ENCODE results near the gene RWDD4. TPM values are rescaled to one million over a fixed set of nuclear protein-coding genes. Genes with fewer than 3 reads are reported as not detected.
A peak's percentile ranks its signal among the peaks of the same experiment; 100 is the strongest.
"Not testable (repeated sequence)": the region's sequence is repeated elsewhere in the genome, so short reads cannot be mapped to it uniquely, and the experiment has no call there.

RWDD4 gene
- total RNA-seq, 2 donors from 2014 or later, result 14.2 to 16.7 TPM

DNA sequence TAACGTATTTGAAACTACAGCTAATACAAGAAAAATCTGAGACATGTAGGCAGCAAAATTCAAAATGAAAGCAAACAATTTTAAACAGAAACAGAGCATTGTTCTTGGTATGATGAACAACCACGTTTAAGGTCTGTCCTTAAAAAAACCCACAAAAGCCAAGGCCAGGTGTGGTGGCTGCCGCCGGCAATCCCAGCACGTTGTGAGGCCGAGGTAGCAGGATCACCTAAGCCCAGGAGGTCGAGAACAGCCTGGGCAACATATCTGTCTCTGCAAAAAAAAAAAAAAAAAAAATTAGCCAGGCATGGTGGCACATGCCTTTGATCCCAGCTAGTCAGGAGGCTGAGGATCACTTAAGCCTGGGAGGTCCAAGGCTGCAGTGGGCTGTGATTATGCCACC, 13.7 kb downstream of the RWDD4 start:
- H3K36me3 Mint-ChIP-seq, result no peaks in the 10 kb centered on the region
- no peaks in the 10 kb centered on the region for H3K9me3 Mint-ChIP-seq
- no peak overlapping the region for H3K27ac Mint-ChIP-seq
- DNase-seq (ENCODE audit: low spot score in 2 of 2) (no peak), ATAC-seq (no peak)

DNA sequence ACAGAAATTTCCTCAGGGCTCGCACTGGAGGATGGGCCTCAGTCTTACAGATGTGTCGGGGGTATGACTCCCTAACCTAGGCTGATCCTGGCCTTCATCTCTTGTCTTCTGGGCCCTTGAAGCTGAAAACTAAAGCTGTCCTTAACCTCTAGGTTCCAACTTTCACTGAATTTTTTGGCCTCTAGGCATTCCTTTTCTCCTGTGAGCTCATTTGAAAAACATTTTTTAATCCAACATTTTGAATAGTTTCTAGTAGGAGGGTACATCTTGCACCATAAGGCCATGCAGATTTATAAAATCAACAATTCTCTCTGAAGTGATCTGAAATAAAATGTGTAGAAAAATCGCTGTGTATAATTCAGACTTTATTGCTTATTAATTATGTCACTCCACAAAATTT, 19.7 kb downstream of the RWDD4 start:
- Mint-ChIP-seq H3K9me3 (no peaks in the 10 kb centered on the region), H3K27ac (no peak overlapping the region), H3K36me3 (no peaks in the 10 kb centered on the region)
- DNase-seq (ENCODE audit: low spot score in 2 of 2), result no peak
- no peak for ATAC-seq

- no peak for DNase-seq (ENCODE audit: low spot score in 2 of 2)
- no peak for ATAC-seq
- no peaks in the 10 kb centered on the region for H3K36me3 Mint-ChIP-seq
- H3K9me3 Mint-ChIP-seq, result no peaks in the 10 kb centered on the region
- no peak overlapping the region for H3K27ac Mint-ChIP-seq
These were observed 20.5 kb downstream of the RWDD4 start for GRCh38 chr4:183638436-183638835.

DNA sequence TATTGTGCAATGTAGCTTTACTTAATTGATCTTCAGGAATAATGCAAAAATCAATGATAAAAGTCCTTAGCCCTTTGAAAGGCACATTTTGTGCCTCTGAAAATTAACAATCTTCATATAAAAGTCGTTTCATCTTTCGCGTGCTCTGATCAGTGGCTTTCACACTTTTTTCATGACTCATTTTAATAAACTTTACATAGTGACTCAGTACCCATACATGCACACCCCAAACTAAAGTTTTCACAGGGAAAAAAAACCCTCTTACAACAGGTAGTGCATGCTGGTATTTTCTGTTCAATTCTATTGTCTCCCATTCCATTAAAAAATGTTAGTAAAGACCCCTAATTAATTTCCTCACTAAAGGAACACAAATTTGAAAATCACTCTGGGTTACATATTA, 21.5 kb downstream of the RWDD4 start:
- ATAC-seq (peak; percentile 76 to 90), DNase-seq (ENCODE audit: low spot score in 2 of 2) (no peak)
- Mint-ChIP-seq H3K36me3 (no peaks in the 10 kb centered on the region), H3K27ac (no peak overlapping the region), H3K9me3 (no peaks in the 10 kb centered on the region)

- Mint-ChIP-seq H3K27ac (no peak overlapping the region), H3K36me3 (no peaks in the 10 kb centered on the region), H3K9me3 (no peaks in the 10 kb centered on the region)
- ATAC-seq, result no peak
- DNase-seq (ENCODE audit: low spot score in 2 of 2), result no peak
These were observed 22.1 kb downstream of the RWDD4 start for GRCh38 chr4:183636923-183637322.

- ATAC-seq (no peak), DNase-seq (ENCODE audit: low spot score in 2 of 2) (no peak)
- Mint-ChIP-seq H3K27ac (no peak overlapping the region), H3K36me3 (no peaks in the 10 kb centered on the region), H3K9me3 (no peaks in the 10 kb centered on the region)
These were observed 22.5 kb downstream of the RWDD4 start for GRCh38 chr4:183636503-183636902.

- Mint-ChIP-seq H3K9me3 (no peaks in the 10 kb centered on the region), H3K36me3 (no peaks in the 10 kb centered on the region), H3K27ac (no peak overlapping the region)
- DNase-seq (ENCODE audit: low spot score in 2 of 2) (no peak), ATAC-seq (no peak)
These were observed 23.2 kb downstream of the RWDD4 start for GRCh38 chr4:183635741-183636140.

GRCh38 chr4:183635321-183635720, 23.7 kb downstream of the RWDD4 start:
- DNase-seq (ENCODE audit: low spot score in 2 of 2) (no peak), ATAC-seq (no peak)
- Mint-ChIP-seq H3K27ac (no peak overlapping the region), H3K9me3 (no peaks in the 10 kb centered on the region), H3K36me3 (no peaks in the 10 kb centered on the region)

GRCh38 chr4:183633476-183634400, 25.2 kb downstream of the RWDD4 start:
- DNase-seq (ENCODE audit: low spot score in 2 of 2) (no peak), ATAC-seq (peak; percentile 9 to 55)
- no peak overlapping the region for H3K27ac Mint-ChIP-seq
- no peaks in the 10 kb centered on the region for H3K36me3 Mint-ChIP-seq
- no peaks in the 10 kb centered on the region for H3K9me3 Mint-ChIP-seq

GRCh38 chr4:183632689-183633088, 26.3 kb downstream of the RWDD4 start:
- DNase-seq (ENCODE audit: low spot score in 2 of 2) (no peak), ATAC-seq (no peak)
- Mint-ChIP-seq H3K27ac (no peak overlapping the region), H3K36me3 (no peaks in the 10 kb centered on the region), H3K9me3 (no peaks in the 10 kb centered on the region)

DNA sequence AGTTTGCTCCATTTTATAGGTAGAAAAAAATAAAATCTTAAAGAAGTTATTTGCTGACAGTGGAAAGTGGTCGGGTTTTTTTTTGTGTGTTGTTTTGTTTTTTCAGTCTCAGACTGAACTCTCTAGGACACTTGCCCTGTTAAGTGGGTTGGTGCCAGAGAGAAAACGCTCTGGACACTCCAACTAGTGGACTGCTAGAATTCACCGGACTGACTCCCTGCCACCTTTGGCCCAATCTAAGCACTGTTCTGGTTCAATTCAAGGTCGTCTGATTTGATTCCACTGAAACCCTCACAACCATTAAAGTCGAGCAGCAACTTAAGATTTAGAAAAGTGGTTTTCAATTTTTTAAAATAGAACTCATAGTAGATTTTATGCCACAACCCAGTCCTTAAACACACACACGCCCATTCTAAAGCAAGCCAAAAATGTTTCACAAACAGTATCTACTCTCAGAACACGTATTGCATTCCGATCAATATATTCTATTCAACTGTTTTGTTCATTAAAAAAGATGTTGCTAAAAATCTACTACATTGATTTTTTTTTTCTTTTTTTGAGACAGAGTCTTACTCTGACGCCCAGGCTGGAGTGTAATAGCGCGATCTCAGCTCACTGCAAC, 27.3 kb downstream of the RWDD4 start:
- Mint-ChIP-seq H3K9me3 (no peaks in the 10 kb centered on the region), H3K27ac (no peak overlapping the region)
- DNase-seq (ENCODE audit: low spot score in 2 of 2), result no peak

DNA sequence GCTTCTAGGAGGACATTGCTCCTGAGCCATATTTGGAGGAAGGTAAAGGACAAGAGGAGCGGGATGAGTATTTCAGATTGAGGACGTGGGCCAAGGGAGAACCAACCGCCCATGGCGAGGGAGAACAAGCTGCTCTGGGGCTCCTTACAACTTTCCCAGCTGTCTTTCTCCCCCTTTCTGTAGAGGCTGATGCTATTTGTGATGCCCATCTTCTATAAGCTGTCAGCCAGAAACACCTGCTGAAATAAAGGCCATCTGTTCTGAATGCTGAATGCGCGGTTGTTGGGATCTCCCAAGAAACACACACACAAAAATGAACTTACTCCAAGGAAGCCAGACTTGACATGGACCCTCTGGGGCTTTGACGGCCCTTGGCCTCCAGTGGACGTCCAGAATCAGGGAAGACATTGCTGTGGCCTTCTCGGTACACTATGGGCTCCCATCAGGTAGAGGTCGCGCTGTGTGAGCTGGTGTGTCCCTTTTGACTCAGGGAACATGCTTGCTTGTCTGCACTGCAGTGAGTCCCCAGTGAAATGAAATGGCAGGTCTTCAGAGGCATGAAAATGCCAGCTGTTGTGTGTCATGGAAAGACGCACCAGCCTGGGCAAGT, 30.9 kb downstream of the RWDD4 start:
- Mint-ChIP-seq H3K9me3 (no peaks in the 10 kb centered on the region), H3K36me3 (no peaks in the 10 kb centered on the region), H3K27ac (no peak overlapping the region)
- ATAC-seq, result no peak
- no peak for DNase-seq (ENCODE audit: low spot score in 2 of 2)

More for the DNA sequence above, 27.3 kb downstream of the RWDD4 start:
- no peaks in the 10 kb centered on the region for H3K36me3 Mint-ChIP-seq
- ATAC-seq, result no peak

GRCh38 chr4:183627286-183627685, 31.7 kb downstream of the RWDD4 start:
- H3K9me3 Mint-ChIP-seq; H3K36me3 Mint-ChIP-seq; DNase-seq (ENCODE audit: low spot score in 2 of 2); ATAC-seq; H3K27ac Mint-ChIP-seq: not testable (repeated sequence)

DNA sequence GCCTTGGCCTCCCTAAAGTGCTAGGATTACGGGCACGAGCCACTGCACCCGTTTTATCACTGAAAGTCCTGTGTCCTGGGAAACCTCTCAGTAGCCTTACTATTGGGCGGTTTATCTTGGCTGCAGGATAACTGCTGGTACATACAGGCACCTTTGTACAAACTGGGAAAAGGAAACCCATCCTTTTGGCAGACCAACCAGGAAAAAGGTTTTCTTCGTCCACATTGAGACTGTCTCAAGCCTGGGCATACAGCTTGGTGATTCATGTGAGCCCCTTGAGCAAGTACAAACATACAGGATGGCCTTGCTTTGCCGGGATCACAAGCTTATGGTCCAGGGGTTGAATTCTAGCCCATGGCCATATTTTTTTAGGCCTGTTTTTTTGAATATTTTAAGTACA, 32.8 kb downstream of the RWDD4 start:
- DNase-seq (ENCODE audit: low spot score in 2 of 2) (no peak), ATAC-seq (no peak)
- no peaks in the 10 kb centered on the region for H3K36me3 Mint-ChIP-seq
- H3K9me3 Mint-ChIP-seq, result no peaks in the 10 kb centered on the region
- no peak overlapping the region for H3K27ac Mint-ChIP-seq

DNA sequence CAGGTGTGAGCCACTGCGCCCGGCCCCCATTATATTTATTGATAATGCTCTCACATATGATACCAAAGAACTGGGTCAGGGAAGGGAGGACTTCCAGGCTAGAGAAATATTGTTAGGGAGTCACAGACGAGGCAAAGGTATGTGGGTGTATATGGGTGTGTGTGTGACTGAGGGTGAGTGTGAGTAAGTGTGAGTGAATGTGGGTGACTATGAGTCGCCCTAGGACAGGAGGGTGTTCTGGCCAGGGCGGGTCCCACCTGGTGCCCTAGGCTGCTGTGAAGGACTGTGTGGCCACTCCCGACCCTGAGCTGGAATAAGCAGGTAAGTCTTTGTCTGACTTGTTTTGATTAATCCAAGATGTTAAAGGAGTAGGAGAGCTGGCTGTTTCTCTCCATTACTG, 34.4 kb downstream of the RWDD4 start:
- ATAC-seq, result no peak
- no peak overlapping the region for H3K27ac Mint-ChIP-seq
- no peaks in the 10 kb centered on the region for H3K36me3 Mint-ChIP-seq
- no peak for DNase-seq (ENCODE audit: low spot score in 2 of 2)
- no peaks in the 10 kb centered on the region for H3K9me3 Mint-ChIP-seq

DNA sequence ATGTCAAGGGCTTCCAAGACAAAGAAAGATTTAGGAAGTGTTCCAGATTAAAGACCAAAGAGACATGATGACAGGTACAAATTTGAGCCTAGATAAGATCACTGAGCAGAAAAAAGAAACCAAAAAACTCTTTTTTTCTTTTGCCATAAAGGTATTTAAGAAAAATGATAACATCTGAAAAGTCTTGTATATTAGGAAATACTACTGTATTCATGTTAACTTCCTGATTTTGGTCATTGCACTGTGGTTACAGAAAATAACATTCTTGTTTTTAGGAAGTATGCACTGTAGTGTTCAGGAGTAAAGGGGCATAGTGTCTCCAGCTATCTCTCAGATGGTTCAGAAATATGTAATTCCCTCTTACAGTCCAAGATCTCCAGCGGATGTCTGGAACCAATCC, 37.1 kb downstream of the RWDD4 start:
- no peaks in the 10 kb centered on the region for H3K9me3 Mint-ChIP-seq
- H3K27ac Mint-ChIP-seq, result no peak overlapping the region
- ATAC-seq, result no peak
- no peak for DNase-seq (ENCODE audit: low spot score in 2 of 2)
- no peaks in the 10 kb centered on the region for H3K36me3 Mint-ChIP-seq

DNA sequence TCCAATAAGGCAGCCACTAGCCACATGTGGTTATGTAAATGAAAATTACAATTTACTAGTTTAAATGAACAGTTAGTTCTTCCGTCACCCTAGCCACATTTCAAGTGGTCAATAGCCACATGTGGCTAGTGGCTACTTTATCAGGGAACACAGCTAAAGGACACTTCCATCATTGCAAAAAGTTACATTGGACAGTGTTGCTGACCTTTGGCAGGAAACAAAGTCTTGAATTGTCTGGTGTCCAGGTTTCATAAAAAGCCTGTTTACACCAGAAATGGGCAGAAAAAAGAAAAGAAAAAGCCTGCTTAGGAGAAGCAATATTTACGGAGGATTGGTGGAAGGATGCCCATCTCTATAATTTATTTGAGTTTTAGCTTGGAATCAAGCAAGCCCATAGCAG, 38.6 kb downstream of the RWDD4 start:
- no peak for ATAC-seq
- Mint-ChIP-seq H3K27ac (no peak overlapping the region), H3K9me3 (no peaks in the 10 kb centered on the region)

More for the DNA sequence above, 38.6 kb downstream of the RWDD4 start:
- H3K36me3 Mint-ChIP-seq, result no peaks in the 10 kb centered on the region
- no peak for DNase-seq (ENCODE audit: low spot score in 2 of 2)

Data from activated naive CD4-positive, alpha-beta T cell treated with anti-CD3 and anti-CD28 coated beads, Interleukin-2, amount 50 U/mL, for 72 hours (primary cell).